GM15510 (cell line): ENCODE measurements around the gene PYGB.

Experiments used
- POLR2A ChIP-seq: IDR thresholded peaks from 3 replicates; pipeline ENCODE4 v1.6.1; 2011; ENCODE audit warnings: borderline replicate concordance; ENCODE audit not compliant: insufficient read length; ENCODE audit errors: extremely low read depth

PYGB gene

DNA sequence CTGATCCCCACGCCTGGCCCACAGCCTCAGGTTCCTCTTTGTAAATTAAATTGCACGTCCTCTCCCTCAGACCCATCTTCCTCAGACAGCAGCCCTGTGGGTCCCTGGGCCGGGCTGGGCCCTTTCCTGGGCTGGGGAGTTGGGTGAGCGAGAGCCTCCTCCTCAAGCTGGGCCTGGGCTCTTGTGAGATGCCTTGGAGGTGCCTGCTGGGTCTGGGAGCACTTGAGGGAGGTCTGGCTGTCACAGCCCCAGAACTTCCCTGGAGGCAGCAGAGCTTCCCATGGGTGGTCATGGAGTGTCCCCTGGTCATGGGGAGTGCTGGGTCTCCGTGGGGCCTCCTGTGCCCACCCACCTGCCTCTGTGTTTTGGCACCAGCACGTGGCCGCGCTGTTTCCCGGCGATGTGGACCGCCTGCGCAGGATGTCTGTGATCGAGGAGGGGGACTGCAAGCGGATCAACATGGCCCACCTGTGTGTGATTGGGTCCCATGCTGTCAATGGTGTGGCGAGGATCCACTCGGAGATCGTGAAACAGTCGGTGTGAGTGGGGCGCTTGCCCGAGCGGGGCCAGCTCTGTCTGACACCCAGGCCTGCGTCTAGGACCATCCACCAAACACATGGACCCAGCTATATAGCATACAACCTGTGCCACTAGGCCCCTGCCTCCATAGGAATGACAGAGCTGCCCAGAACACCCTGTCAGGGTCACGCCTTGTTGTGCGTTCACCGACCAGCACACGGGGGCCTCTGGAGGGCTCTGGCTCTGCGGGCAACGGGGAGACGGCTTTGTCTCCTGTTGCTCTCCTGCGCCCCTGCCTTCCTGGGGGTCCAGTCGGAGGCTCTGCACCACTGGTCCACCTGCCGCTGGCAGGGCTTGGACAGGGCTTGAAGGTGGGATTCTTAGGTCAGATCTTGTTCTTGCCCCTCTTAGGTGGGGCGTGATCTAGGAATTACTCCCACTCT, 33.0 kb downstream of the PYGB start:
- TF ChIP-seq POLR2A: no peak

DNA sequence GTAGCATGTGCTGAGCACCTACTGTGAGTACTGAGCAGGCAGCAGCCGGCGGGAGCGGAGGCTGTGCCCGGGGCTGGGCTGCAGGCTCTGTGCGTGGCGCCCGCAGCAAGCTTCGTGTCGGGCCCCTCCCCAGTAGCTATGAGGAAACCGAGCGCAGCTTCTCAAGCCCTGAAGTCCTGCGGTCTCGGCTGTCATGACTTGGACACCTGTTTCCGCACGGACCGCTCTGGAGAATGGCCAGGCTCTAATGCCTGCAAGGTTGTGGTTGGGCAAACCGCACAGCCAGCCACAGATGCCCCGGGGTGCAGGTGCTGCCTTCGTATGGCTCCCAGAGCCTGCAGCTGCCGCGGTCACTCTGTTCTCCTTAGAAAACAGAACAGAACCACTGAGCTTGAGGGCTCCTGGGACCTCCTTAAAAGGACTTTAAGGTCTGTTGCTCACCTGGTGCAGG, 33.7 kb downstream of the PYGB start:
- no peak for TF ChIP-seq POLR2A

DNA sequence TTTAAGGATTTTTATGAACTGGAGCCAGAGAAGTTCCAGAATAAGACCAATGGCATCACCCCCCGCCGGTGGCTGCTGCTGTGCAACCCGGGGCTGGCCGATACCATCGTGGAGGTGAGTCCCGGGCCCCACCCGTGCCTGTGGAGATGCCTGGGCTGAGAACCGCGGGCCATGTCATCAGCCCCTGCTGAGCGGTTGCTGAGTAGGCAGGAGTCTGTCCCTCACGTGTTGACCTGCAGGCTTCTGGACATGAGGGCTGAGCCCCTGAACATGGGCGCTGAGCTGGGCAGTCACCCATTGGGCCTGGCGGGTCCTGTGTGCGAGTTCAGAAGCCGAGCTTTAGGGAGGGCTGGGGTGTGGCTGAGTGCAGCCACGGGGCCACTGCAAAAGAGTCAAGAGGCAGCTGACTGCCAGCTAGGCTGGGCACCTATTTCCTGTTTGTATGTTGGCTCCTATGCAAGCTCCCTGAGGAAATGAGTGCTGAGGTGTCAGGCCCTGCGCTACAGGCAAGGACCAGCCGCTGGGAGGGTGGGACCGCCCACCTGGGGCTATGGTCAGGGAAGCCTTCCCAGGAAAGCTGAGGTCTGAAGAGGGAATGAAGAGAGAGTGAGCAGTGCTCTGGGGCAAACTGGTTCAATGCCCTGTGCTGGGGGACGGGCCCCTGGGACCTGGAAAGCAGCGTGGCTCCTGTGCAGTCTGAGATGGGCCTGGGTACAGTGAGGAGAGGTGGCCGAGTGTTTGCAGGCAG, 34.3 kb downstream of the PYGB start:
- TF ChIP-seq POLR2A: no peak

DNA sequence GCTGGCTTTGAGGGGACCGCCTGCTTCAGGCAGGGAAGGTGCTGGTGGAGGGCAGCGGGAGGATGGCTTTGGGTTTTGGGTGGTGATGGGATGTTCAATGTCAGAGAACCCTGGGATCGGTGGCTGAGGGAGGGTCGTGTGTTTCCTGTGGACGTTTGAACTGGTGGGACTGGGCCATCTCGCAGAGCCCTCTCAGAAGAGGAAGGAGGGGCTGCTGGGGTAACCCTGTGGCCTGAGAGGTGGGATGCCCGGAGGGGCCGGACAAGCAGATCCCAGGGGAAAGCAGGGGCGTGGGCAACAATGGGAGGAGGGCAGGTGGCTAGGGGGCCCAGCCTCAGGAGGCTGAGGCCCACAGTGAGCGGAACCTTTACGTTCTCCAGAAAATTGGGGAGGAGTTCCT, 34.9 kb downstream of the PYGB start:
- TF ChIP-seq POLR2A: no peak

DNA sequence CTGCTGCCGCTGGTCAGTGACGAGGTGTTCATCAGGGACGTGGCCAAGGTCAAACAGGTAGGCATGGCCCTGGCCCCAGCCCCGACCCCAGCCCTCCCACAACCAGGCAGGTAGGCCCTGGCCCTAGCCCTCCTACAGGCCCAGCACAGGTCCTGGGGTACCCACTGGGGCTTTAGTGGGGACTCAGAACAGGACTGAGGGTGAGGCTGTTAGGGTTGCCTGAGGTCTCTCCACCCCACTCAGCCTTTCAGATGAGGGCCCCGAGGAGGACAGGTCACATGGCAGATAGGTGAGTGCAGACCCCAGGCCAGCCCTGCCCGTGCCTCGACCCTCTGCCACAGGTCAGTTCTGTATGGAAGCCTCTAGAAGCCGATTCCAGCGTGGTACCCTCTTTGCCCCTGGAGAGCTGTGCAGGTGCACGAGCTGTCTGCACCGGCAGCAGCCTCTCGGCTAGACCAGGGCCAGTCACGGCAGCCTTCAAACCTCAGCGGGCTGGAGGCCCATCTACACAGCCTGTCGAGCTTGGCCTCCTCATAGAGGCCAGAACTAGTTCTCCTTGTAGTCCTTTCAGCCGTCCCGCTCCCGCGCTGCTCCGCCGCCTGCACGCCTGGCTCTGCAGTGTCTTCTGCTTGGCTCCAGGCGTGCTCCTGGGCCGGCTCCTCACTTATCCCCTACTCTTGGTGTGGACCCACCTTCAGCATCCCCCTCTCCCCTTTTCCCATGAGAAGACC, 35.5 kb downstream of the PYGB start:
- no peak for TF ChIP-seq POLR2A

DNA sequence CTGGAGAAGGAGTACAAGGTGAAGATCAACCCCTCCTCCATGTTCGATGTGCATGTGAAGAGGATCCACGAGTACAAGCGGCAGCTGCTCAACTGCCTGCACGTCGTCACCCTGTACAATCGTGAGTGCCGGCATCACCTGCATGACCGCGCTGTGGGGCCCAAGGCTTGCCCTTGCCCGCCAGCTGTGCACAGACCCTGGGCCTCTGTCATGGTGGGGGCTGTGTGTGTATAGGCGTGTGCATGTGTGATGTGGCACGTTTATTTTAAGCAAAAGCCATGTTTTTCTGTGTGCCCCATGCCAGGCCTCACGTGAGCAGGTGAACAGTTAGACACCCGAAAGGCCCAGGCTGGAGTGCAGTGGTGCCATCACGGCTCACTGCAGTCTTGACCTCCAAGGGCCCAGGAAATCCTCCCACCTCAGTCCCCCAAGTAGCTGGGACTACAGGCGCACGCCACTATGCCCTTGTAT, 36.3 kb downstream of the PYGB start:
- TF ChIP-seq POLR2A: no peak

DNA sequence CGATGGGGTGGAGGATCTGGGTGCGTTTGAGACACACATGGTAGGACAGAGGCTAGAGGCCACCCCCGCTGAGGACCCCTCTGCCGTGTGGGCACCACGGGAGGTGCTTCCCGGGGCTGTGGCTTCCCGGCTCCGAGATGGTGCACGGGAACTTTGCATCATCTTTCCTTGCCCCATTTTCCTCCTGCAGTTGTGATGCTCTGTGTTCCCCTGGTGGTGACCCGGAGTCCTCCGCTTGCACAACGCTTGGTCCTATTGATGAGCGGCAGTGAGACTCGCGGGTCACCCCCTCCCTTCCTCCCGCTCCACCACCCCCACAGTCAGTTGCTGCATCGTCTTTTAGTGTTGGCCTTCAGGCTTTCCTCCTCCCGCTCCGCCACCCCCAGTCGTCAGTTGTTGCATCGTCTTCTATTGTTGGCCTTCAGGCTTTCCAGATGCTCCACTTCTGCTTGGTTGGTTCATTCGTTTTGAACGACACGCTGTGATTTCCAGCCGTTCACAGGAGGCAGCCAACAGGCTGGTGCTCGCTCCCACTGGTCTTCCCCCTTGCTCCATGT, 37.3 kb downstream of the PYGB start:
- TF ChIP-seq POLR2A: no peak

DNA sequence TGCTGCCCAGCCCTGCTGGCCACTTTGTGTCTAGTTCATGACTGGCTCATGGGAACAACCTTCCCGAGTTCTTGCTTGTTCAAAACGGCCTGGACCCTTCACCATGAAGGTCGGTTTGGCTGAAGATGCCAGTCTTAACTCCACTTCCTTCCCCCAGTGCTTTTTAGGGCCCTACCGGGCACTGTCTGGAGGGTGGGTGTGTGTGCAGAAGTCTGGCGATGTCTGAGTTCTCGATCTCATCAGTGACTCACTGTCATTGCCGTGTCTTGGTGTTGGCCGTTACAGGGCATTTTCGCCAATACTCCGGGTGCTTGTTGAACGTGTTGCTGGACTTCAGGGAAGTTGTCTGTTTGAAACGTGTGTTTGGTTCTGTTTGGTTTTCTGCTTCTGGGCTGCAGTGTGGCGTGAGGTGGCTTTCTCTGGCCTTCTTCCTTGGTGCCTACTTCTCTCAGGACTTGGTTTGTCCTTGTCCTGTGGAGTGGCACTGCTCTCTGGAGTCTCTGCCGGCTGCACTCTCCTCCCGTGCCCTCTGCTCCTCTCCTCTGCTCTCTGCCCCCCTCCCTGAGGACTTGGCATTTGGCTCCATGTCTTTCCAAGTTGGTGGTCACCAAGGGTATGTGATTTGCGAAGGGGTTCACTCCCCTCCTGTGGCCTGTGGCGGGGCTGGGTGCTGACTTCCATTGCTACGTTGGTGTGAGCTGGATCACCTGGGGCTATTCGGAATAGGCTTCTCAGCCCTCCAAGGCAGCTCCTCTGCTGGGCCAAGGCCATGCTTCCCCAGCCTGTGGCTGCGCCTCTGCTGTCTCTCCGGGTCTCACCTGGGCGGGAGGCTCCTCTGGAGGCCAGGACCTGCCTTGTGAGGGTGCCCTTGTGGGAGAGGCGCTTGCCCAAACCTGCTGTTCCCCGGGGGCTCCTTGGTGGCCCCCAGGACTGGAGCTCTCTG, 38.2 kb downstream of the PYGB start:
- no peak for TF ChIP-seq POLR2A

DNA sequence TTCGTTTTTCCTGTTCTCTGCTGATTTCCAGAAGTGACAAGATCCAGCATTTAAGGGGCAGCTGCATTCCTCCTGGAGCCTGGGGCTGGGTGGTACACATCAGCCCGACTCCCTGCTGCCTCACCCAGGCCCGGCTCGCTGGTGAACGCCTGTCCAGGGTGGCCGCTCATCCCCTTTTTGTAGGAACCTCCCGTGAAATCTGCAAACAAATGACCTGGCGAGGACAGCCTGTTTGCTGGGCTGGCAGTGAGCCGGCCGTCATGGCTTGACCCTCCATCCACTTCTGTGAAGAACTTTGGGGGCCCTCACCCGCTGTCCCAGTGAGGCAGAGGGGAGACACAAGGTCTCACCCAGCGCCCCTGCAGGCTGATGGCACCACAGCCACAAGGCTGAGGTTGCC, 39.0 kb downstream of the PYGB start:
- TF ChIP-seq POLR2A: no peak

DNA sequence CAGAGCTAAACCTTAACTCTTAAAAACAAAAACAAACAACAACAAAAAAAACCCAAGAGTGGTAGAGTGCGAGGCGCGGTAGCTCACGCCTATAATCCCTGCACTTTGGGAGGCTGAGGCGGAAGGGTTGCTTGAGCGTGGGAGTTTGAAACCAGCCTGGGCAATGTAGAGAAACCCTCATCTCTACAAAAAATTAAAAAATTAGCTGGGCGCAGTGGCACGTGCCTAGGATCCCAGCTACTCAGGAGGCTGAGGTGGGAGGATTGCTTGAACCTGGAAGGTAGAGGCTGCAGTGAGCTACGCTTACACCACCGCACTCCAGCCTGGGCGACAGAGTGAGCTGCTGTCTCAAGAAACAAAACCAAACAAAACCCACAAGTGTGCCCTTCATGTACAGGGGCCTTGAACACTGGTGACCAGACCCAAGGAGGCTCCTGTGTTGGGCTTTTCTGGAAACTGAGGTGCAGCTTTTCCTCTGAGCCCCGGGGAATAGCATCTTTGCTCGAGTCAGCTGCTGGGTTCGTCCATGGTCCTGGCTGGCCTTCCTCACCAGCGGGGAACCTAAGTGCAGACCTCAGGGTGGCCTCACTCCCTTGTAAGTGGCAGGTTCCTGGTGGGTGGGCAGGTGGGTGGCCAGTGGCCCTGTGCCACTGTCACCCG, 39.9 kb downstream of the PYGB start:
- TF ChIP-seq POLR2A: no peak

DNA sequence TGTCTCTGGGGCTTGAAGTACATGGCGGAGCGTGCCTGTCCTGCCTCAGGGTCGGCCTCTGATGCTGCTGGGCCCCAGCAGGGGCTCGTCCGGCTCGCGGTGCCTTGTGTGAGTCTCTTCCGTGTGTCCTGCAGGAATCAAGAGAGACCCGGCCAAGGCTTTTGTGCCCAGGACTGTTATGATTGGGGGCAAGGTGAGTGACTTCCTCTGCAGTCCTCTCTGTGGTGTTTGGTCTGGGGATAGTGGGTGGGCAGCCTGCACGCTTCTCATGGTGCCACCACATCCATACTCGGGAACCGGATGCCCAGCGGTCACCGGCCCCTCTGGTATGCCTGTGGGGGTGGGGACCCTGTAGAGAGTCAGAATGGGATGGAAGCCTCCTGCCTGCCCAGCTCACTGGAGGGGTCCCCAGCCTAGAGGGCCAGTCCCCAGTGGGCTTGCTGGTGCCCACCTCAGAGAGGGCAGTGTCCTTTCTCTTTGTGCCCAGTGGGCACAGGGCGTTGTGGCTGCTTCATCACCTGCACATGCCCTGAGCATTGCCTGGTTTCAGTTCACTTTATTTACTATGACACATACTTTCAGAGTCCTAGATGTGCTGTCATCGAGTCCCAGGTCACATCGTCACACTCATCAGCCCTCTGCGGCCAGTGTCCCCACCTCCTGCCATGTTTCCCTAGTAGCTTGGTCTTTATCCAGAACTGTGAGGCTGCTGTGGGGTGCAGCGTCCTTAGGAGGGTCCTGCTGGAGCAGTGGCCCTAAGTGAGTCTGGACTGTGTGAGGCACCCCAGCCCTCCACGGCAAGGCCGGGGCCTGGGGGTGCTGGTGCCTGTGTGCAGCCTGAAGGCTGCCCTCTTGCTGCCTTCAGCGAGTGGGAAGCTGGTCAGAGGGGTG, 40.7 kb downstream of the PYGB start:
- TF ChIP-seq POLR2A: no peak

DNA sequence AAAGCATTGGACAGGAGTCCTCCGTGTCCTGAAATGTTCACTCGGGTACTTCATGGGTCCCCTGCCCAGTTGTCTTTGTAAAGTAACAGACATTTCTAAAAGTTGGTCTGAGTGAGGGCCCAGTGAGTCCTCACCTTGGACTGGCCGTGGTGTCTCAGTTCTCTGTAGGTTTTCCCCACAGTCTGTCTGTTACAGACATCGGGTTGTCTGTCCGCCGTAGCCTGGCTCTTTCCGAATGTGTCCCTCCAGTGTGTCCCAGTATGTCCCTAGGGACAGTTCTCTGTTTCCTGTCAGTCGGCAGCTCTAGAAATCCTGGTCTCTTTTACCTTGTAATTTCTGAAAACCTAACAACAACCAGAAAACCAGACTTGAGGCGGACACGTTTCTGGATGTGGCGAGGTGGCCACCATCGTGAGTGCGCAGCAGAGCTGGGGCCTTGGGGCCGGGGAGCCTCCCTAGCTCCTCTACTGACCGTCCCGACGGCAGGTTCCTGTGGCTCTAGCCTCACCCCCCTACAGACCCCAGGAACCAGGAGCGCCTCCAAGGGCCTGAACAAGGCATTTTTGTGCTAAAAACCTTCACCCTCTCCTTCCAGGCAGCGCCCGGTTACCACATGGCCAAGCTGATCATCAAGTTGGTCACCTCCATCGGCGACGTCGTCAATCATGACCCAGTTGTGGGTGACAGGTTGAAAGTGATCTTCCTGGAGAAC, 42.2 kb downstream of the PYGB start:
- no peak for TF ChIP-seq POLR2A
